Liver (tissue), 9 donors: ENCODE data around the gene TMPRSS7. TPM values are rescaled to one million over a fixed set of nuclear protein-coding genes. Genes with fewer than 3 reads are reported as not detected.

Experiments used
- DNase-seq: peaks from one replicate; pipeline ENCODE4 v3.0.0-alpha.2; 2017; ENCODE audit warnings: low spot score
- H3K27ac ChIP-seq, 2 donors: one replicate each; pipeline ENCODE4 v1.7.0; 2013; ENCODE audit warnings: inconsistent platforms in 2 of 2, low read length in 2 of 2, control low read depth in 1 of 2, low read depth in 1 of 2, mild to moderate bottlenecking in 1 of 2
- H3K27me3 ChIP-seq, 4 donors: one replicate each; pipeline versions ENCODE4 v1.6.1 to v1.7.0; 2013; ENCODE audit warnings: low read length in 3 of 4, inconsistent platforms in 1 of 4, mild to moderate bottlenecking in 1 of 4, moderate library complexity in 1 of 4; ENCODE audit not compliant: control insufficient read depth in 4 of 4, insufficient read depth in 4 of 4
- H3K36me3 ChIP-seq, 4 donors: one replicate each; pipeline versions ENCODE4 v1.6.1 to v1.7.0; 2013; ENCODE audit warnings: low read length in 3 of 4, mild to moderate bottlenecking in 3 of 4, low read depth in 1 of 4, moderate library complexity in 1 of 4; ENCODE audit not compliant: control insufficient read depth in 4 of 4, insufficient read depth in 3 of 4
- H3K4me1 ChIP-seq, 4 donors: one replicate each; pipeline versions ENCODE4 v1.6.1 to v1.7.0; 2013; ENCODE audit warnings: low read length in 3 of 4, mild to moderate bottlenecking in 3 of 4, moderate library complexity in 1 of 4; ENCODE audit not compliant: control insufficient read depth in 4 of 4, insufficient read depth in 4 of 4
- H3K4me3 ChIP-seq, 3 donors: one replicate each; pipeline versions ENCODE4 v1.6.1 to v1.7.0; 2013; ENCODE audit warnings: low read length in 3 of 3, control low read depth in 1 of 3, low read depth in 1 of 3, mild to moderate bottlenecking in 1 of 3
- H3K9ac ChIP-seq, 2 donors: one replicate each; pipeline ENCODE4 v1.7.0; 2013; ENCODE audit warnings: low read length in 2 of 2, mild to moderate bottlenecking in 2 of 2, moderate library complexity in 2 of 2, control low read depth in 1 of 2, low read depth in 1 of 2
- H3K9me3 ChIP-seq, 4 donors: one replicate each; pipeline versions ENCODE4 v1.6.1 to v1.7.0; 2013; ENCODE audit warnings: low read length in 3 of 4; ENCODE audit not compliant: control insufficient read depth in 4 of 4
- EGR1 ChIP-seq, 2 donors: IDR thresholded peaks; 2 replicates each; pipeline ENCODE4 v1.6.1; 2016 to 2018; ENCODE audit warnings: antibody characterized with exemption in 2 of 2, low read depth in 2 of 2
- FOXA1 ChIP-seq: IDR thresholded peaks from 2 replicates; pipeline ENCODE4 v1.6.1; 2016; ENCODE audit warnings: antibody characterized with exemption
- FOXA2 ChIP-seq: IDR thresholded peaks from 2 replicates; pipeline ENCODE4 v1.6.1; 2016; ENCODE audit warnings: antibody characterized with exemption
- GABPA ChIP-seq, 2 donors: IDR thresholded peaks in 1 of 2; conservative IDR thresholded peaks in 1 of 2; 2 replicates each; pipeline ENCODE4 v1.6.1; 2016; ENCODE audit warnings: antibody characterized with exemption in 2 of 2, mild to moderate bottlenecking in 1 of 2, moderate library complexity in 1 of 2
- HNF4A ChIP-seq, 2 donors: conservative IDR thresholded peaks; 2 replicates each; pipeline ENCODE4 v1.6.1; 2016; ENCODE audit warnings: antibody characterized with exemption in 2 of 2, mild to moderate bottlenecking in 2 of 2
- HNF4G ChIP-seq: IDR thresholded peaks from 2 replicates; pipeline ENCODE4 v1.6.1; 2016; ENCODE audit warnings: antibody characterized with exemption
- NR2F2 ChIP-seq: IDR thresholded peaks from 2 replicates; pipeline ENCODE4 v1.6.1; 2016; ENCODE audit warnings: antibody characterized with exemption
- RAD21 ChIP-seq, 2 donors: IDR thresholded peaks; 2 replicates each; pipeline ENCODE4 v1.6.1; 2016; ENCODE audit warnings: antibody characterized with exemption in 2 of 2, mild to moderate bottlenecking in 2 of 2
- RXRA ChIP-seq, 2 donors: IDR thresholded peaks; 2 replicates each; pipeline ENCODE4 v1.6.1; 2017 to 2018; ENCODE audit warnings: antibody characterized with exemption in 2 of 2, mild to moderate bottlenecking in 1 of 2
- SP1 ChIP-seq: IDR thresholded peaks from 2 replicates; pipeline ENCODE4 v1.6.1; 2018; ENCODE audit warnings: antibody characterized with exemption, mild to moderate bottlenecking
- TAF1 ChIP-seq: conservative IDR thresholded peaks from 2 replicates; pipeline ENCODE4 v1.6.1; 2016; ENCODE audit warnings: antibody characterized with exemption, mild to moderate bottlenecking
- WGBS: extraction: QIAGEN DNeasy Blood & Tissue Kit; methylation state at CpG from one replicate; pipeline ENCODE4 v1.1.7; 2013; 5-methylcytosine and 5-hydroxymethylcytosine counted together
- polyA plus RNA-seq, 2 donors: library from polyadenylated mRNA; stranded (reverse) in 1 of 2; unstranded in 1 of 2; fragments of 200-250 nt in 1 of 2; fragments of >200 nt in 1 of 2; fragmentation: Nextera tagmentation in 1 of 2; extraction: Ambion mirVana in 1 of 2; gene quantifications; one replicate each; pipeline versions ENCODE4 v1.2.1 to v1.2.3, GENCODE V29; 2013 to 2015
- total RNA-seq, 2 donors: library from RNA; depleted of rRNA; stranded (reverse); fragments of >200 nt; gene quantifications; one replicate each; pipeline ENCODE4 v1.2.3, GENCODE V29; 2014
- TF ChIP-seq, protein P1 (sequence below): IDR thresholded peaks from 2 replicates; pipeline ENCODE4 v1.6.1; 2016; ENCODE audit warnings: antibody characterized with exemption
- TF ChIP-seq, protein P2 (sequence below): IDR thresholded peaks from 2 replicates; pipeline ENCODE4 v1.6.1; 2016; ENCODE audit warnings: antibody characterized with exemption, mild to moderate bottlenecking
- TF ChIP-seq, protein P3 (sequence below): fragments of 150-350 bp; IDR thresholded peaks from 2 replicates; pipeline ENCODE4 v1.5.1; 2017; ENCODE audit warnings: improper control_type of control experiment, low read depth, low read length; ENCODE audit not compliant: missing input control
- TF ChIP-seq, protein P4 (sequence below): IDR thresholded peaks from 2 replicates; pipeline ENCODE4 v1.6.1; 2016; ENCODE audit warnings: antibody characterized with exemption
- donor health status: healthy.
- donor health status: healthy.
- donor health status: healthy.
- donor health status: healthy.
- donor health status: healthy.

Gene TMPRSS7
- total and polyA plus RNA-seq, 4 donors, result not detected

DNA sequence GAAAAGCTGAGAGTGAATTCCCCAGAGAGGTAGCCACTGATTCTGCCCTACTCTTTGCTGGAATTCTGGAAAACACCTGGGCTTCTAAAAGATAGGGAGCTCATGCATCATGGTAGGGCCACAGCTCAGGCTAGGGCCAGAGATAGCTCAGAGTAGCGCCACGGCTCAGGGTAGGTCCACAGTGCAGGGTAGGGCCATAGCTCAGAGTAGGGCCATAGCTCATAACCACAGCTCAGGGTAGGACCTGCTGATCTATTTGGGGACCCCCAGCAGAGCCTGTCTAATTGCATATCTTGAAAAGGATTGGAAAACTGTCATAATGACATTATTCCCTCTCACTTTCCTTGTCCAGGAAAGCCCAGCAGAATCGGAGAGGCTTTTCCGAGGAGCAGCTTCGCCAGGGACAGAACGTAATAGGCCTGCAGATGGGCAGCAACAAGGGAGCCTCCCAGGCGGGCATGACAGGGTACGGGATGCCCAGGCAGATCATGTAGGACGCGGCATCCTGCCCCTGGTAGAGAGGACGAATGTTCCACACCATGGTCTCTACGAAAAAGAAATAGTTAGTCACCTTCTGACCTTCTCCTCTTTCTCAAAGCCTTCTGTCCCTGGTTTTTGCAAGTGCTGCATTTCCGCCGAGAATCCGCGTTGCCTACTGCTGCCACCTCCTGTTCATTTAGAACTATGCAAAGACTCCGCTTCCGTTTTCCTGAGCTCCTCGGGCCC, 21.3 kb upstream of the TMPRSS7 start:
- Histone ChIP-seq H3K36me3 (no peaks in the 10 kb centered on the region), H3K27ac (no peak overlapping the region), H3K4me3 (no peak overlapping the region), H3K9me3 (no peaks in the 10 kb centered on the region), H3K9ac (no peak overlapping the region), H3K4me1 (peaks cover 2 to 13% (median 8%) of the 10 kb centered on the region in 4 donors), H3K27me3 (no peaks in the 10 kb centered on the region)
- TF ChIP-seq, protein P1, sequence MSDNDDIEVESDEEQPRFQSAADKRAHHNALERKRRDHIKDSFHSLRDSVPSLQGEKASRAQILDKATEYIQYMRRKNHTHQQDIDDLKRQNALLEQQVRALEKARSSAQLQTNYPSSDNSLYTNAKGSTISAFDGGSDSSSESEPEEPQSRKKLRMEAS, result no peak
- TF ChIP-seq HNF4G (no peak), TAF1 (no peak), EGR1 (IDR thresholded peaks at IDR 0.05; ENCODE audit: low read depth in 2 of 2) (no peak), FOXA1 (no peak), FOXA2 (no peak), SP1 (no peak), RXRA (IDR thresholded peaks at IDR 0.05) (no peak), GABPA (IDR thresholded peaks at IDR 0.05 in 1 of 2, conservative IDR thresholded peaks at IDR 0.05 in 1 of 2) (no peak), RAD21 (IDR thresholded peaks at IDR 0.05) (peak; percentile 95 to 96), NR2F2 (peak; percentile 78)
- TF ChIP-seq, protein P2, sequence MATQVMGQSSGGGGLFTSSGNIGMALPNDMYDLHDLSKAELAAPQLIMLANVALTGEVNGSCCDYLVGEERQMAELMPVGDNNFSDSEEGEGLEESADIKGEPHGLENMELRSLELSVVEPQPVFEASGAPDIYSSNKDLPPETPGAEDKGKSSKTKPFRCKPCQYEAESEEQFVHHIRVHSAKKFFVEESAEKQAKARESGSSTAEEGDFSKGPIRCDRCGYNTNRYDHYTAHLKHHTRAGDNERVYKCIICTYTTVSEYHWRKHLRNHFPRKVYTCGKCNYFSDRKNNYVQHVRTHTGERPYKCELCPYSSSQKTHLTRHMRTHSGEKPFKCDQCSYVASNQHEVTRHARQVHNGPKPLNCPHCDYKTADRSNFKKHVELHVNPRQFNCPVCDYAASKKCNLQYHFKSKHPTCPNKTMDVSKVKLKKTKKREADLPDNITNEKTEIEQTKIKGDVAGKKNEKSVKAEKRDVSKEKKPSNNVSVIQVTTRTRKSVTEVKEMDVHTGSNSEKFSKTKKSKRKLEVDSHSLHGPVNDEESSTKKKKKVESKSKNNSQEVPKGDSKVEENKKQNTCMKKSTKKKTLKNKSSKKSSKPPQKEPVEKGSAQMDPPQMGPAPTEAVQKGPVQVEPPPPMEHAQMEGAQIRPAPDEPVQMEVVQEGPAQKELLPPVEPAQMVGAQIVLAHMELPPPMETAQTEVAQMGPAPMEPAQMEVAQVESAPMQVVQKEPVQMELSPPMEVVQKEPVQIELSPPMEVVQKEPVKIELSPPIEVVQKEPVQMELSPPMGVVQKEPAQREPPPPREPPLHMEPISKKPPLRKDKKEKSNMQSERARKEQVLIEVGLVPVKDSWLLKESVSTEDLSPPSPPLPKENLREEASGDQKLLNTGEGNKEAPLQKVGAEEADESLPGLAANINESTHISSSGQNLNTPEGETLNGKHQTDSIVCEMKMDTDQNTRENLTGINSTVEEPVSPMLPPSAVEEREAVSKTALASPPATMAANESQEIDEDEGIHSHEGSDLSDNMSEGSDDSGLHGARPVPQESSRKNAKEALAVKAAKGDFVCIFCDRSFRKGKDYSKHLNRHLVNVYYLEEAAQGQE, result no peak
- TF ChIP-seq, protein P3, sequence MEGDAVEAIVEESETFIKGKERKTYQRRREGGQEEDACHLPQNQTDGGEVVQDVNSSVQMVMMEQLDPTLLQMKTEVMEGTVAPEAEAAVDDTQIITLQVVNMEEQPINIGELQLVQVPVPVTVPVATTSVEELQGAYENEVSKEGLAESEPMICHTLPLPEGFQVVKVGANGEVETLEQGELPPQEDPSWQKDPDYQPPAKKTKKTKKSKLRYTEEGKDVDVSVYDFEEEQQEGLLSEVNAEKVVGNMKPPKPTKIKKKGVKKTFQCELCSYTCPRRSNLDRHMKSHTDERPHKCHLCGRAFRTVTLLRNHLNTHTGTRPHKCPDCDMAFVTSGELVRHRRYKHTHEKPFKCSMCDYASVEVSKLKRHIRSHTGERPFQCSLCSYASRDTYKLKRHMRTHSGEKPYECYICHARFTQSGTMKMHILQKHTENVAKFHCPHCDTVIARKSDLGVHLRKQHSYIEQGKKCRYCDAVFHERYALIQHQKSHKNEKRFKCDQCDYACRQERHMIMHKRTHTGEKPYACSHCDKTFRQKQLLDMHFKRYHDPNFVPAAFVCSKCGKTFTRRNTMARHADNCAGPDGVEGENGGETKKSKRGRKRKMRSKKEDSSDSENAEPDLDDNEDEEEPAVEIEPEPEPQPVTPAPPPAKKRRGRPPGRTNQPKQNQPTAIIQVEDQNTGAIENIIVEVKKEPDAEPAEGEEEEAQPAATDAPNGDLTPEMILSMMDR, result peak; percentile 79
- TF ChIP-seq, protein P4, sequence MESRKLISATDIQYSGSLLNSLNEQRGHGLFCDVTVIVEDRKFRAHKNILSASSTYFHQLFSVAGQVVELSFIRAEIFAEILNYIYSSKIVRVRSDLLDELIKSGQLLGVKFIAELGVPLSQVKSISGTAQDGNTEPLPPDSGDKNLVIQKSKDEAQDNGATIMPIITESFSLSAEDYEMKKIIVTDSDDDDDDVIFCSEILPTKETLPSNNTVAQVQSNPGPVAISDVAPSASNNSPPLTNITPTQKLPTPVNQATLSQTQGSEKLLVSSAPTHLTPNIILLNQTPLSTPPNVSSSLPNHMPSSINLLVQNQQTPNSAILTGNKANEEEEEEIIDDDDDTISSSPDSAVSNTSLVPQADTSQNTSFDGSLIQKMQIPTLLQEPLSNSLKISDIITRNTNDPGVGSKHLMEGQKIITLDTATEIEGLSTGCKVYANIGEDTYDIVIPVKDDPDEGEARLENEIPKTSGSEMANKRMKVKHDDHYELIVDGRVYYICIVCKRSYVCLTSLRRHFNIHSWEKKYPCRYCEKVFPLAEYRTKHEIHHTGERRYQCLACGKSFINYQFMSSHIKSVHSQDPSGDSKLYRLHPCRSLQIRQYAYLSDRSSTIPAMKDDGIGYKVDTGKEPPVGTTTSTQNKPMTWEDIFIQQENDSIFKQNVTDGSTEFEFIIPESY, result no peak
- 38% methylated on average over 19 of the region's 19 CpGs for WGBS
- peak; percentile 46 for DNase-seq

DNA sequence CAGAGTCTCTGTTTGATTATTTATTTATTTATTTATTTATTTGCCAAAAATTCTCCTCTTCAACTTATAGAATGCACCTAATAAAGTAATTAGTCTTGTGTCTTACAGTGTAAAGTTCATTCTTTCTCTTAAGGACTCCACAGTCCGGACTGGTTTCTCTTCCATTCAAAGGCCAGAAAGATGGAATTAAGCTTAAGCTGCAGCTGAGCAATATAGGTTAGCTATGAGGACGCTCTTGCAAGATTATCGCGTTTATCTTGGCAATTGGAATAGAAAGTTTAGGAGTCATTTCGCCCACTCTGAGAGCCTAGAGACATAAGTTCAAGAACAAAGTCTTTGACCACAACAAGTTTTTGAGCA, 20.8 kb upstream of the TMPRSS7 start:
- DNase-seq, result no peak
- no peak overlapping the region for H3K27ac ChIP-seq
- TF ChIP-seq, protein P3, result no peak
- TF ChIP-seq, protein P2, result no peak
- no peak for TF ChIP-seq SP1
- TF ChIP-seq HNF4A (conservative IDR thresholded peaks at IDR 0.05), result no peak
- TF ChIP-seq, protein P4, result no peak
- no peak for TF ChIP-seq FOXA2
- 55% methylated on average over 5 of the region's 5 CpGs for WGBS
- no peak overlapping the region for H3K4me3 ChIP-seq
- peaks cover 1 to 7% (median 2%) of the 10 kb centered on the region in 4 donors for H3K4me1 ChIP-seq
- H3K27me3 ChIP-seq, result no peaks in the 10 kb centered on the region
- no peak overlapping the region for H3K9ac ChIP-seq
- no peaks in the 10 kb centered on the region for H3K36me3 ChIP-seq
- no peaks in the 10 kb centered on the region for H3K9me3 ChIP-seq
